Activated T-helper 1 cell treated with anti-CD3 and anti-CD28 coated beads, Interleukin-12 subunit alpha, Interleukin-12 subunit beta, Interleukin-2, Interleukin-4 antibody, amounts not matched to agents 30 ng/mL and 10 ng/mL and 1 ng/mL, durations not matched to agents 14 hours and 24 hours and 36 hours (primary cell): ENCODE results near the gene TSPY9. TPM values are rescaled to one million over a fixed set of nuclear protein-coding genes. Genes with fewer than 3 reads are reported as not detected.
"Not testable (repeated sequence)": the region's sequence is repeated elsewhere in the genome, so short reads cannot be mapped to it uniquely, and the experiment has no call there.

ENCODE experiments used
- DNase-seq: peaks from one replicate; pipeline ENCODE4 v3.0.0; 2021; ENCODE audit warnings: low spot score
- H3K27ac Mint-ChIP-seq: one replicate; pipeline ENCODE4 v1.8.0; 2021; ENCODE audit warnings: mild to moderate bottlenecking, mixed read lengths
- H3K27me3 Mint-ChIP-seq: one replicate; pipeline ENCODE4 v1.8.0; 2022; ENCODE audit warnings: mild to moderate bottlenecking, moderate library complexity, mixed read lengths; ENCODE audit not compliant: insufficient read depth
- H3K36me3 Mint-ChIP-seq: one replicate; pipeline ENCODE4 v1.8.0; 2021; ENCODE audit warnings: low read depth, mixed read lengths
- H3K4me1 Mint-ChIP-seq: one replicate; pipeline ENCODE4 v1.8.0; 2021; ENCODE audit warnings: low read depth, mixed read lengths
- H3K4me3 Mint-ChIP-seq: one replicate; pipeline ENCODE4 v1.8.0; 2021; ENCODE audit warnings: mild to moderate bottlenecking, moderate library complexity, mixed read lengths
- H3K9me3 Mint-ChIP-seq: one replicate; pipeline ENCODE4 v1.8.0; 2021; ENCODE audit warnings: mixed read lengths
- intact Hi-C: fragments of 100-400 bp; cut with micrococcal nuclease; formaldehyde crosslinking; loops from one replicate; pipeline ENCODE4 v1.15.1; 2024
- total RNA-seq: library from RNA; stranded (reverse); gene quantifications from 2 replicates; pipeline ENCODE4 v1.2.3, GENCODE V29; 2022

TSPY9 gene, protein sequence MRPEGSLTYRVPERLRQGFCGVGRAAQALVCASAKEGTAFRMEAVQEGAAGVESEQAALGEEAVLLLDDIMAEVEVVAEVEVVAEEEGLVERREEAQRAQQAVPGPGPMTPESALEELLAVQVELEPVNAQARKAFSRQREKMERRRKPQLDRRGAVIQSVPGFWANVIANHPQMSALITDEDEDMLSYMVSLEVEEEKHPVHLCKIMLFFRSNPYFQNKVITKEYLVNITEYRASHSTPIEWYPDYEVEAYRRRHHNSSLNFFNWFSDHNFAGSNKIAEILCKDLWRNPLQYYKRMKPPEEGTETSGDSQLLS
- total RNA-seq, result not detected in 2 replicates

DNA sequence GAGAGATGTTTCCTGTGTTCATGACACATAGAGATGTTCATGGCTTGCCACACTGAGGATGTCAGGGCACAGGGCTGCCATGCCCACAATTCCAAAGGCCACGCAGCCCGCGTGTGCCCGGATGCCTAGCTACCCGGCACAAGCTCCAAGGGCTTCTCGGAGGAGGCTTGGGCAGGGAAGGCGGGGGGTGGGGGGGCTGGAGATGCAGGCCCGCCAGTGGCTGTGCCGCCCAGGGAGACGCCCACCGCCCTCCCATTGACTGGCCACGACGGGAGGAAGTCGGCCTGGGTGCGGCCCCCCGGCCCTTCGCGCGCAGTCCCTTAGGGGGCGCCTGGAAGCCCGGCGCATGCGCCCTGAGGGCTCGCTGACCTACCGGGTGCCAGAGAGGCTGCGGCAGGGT, at the start of gene TSPY9:
Gene TSPY9 (plus strand): TSS at position 301 of the 400 bp plus-strand sequence. CDS start 46 bp downstream, at position 347.
- H3K36me3 Mint-ChIP-seq, DNase-seq, intact Hi-C loops, H3K27ac Mint-ChIP-seq, H3K4me1 Mint-ChIP-seq, H3K9me3 Mint-ChIP-seq, H3K27me3 Mint-ChIP-seq, H3K4me3 Mint-ChIP-seq: not testable (repeated sequence)

DNA sequence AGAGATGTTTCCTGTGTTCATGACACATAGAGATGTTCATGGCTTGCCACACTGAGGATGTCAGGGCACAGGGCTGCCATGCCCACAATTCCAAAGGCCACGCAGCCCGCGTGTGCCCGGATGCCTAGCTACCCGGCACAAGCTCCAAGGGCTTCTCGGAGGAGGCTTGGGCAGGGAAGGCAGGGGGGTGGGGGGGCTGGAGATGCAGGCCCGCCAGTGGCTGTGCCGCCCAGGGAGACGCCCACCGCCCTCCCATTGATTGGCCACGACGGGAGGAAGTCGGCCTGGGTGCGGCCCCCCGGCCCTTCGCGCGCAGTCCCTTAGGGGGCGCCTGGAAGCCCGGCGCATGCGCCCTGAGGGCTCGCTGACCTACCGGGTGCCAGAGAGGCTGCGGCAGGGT, 20.4 kb upstream of the TSPY9 start, which contains the start of gene TSPY1:
Gene TSPY1 (plus strand): TSS at position 301 of the 400 bp plus-strand sequence. CDS start 46 bp downstream, at position 347.
- H3K4me1 Mint-ChIP-seq, DNase-seq, H3K4me3 Mint-ChIP-seq, H3K27ac Mint-ChIP-seq, H3K36me3 Mint-ChIP-seq, H3K27me3 Mint-ChIP-seq, H3K9me3 Mint-ChIP-seq, intact Hi-C loops: not testable (repeated sequence)

- H3K9me3 Mint-ChIP-seq, DNase-seq, H3K36me3 Mint-ChIP-seq, H3K4me3 Mint-ChIP-seq, H3K27ac Mint-ChIP-seq, H3K27me3 Mint-ChIP-seq, H3K4me1 Mint-ChIP-seq, intact Hi-C loops: not testable (repeated sequence)
Measured at GRCh38 chrY:9504396-9504795, 17.3 kb downstream of the TSPY9 start.

DNA sequence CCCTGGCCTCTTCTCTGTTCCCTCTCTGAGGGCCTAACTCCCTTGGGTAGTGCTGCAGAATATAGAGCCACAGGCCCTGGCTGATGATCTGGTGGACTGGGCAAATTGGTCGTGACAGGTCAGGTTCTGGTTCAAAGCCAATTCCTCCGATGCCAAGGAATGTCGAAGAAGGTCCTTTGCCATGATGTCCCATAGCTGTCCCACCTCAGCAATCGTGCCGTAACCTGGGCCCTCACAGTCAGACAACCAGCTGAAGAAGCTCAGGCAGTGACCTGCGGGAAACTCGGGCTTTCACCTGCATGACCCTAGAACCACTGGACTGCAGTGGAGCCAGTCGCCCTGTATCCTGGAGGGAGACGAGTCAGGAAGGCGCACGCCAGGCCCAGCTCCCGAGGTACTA, 29.2 kb downstream of the TSPY9 start:
- H3K27me3 Mint-ChIP-seq, H3K4me1 Mint-ChIP-seq, H3K4me3 Mint-ChIP-seq, DNase-seq, H3K27ac Mint-ChIP-seq, H3K9me3 Mint-ChIP-seq, intact Hi-C loops, H3K36me3 Mint-ChIP-seq: not testable (repeated sequence)

GRCh38 chrY:9527580-9527979, 40.5 kb downstream of the TSPY9 start, which contains the start of gene TSPY10:
Gene TSPY10 (plus strand): TSS chrY:9527880. CDS start chrY:9527926, 46 bp downstream.
- DNase-seq, H3K4me1 Mint-ChIP-seq, H3K4me3 Mint-ChIP-seq, intact Hi-C loops, H3K27ac Mint-ChIP-seq, H3K27me3 Mint-ChIP-seq, H3K36me3 Mint-ChIP-seq, H3K9me3 Mint-ChIP-seq: not testable (repeated sequence)

Other genes starting within 250 kb of the TSPY9 start
- gene TSPY4, start 149.8 kb upstream of the TSPY9 start, total RNA-seq, result not detected in 2 replicates
- not detected in 2 replicates for gene TSPY8, start 129.5 kb upstream of the TSPY9 start, total RNA-seq
- gene TSPY3, start 88.8 kb upstream of the TSPY9 start, total RNA-seq, result not detected in 2 replicates
- gene TSPY1, start 20.3 kb upstream of the TSPY9 start, total RNA-seq, result not detected in 2 replicates
- not detected in 2 replicates for gene TSPY10, start 40.6 kb downstream of the TSPY9 start, total RNA-seq